H9 (cell line): Measurements from ENCODE around the gene CHN1. TPM values are rescaled to one million over a fixed set of nuclear protein-coding genes. Genes with fewer than 3 reads are reported as not detected.
A peak's percentile ranks its signal among the peaks of the same experiment; 100 is the strongest.

Experiments used
- DNase-seq: peaks from one replicate; pipeline ENCODE4 v3.0.0-alpha.2; 2017
- H2AFZ ChIP-seq: one replicate; pipeline ENCODE4 v1.6.1; 2013; ENCODE audit warnings: mild to moderate bottlenecking, low read length, control low read depth, moderate library complexity
- H2AK5ac ChIP-seq: 2 replicates; pipeline ENCODE4 v1.6.1; 2013; ENCODE audit warnings: low read length, control low read depth, mixed read lengths; ENCODE audit not compliant: insufficient read length
- H2BK120ac ChIP-seq: one replicate; pipeline ENCODE4 v1.6.1; 2013; ENCODE audit warnings: low read depth, mild to moderate bottlenecking, low read length, control low read depth, inconsistent platforms; ENCODE audit not compliant: poor library complexity, severe bottlenecking
- H2BK12ac ChIP-seq: 2 replicates; pipeline ENCODE4 v1.6.1; 2013; ENCODE audit warnings: low read length, control low read depth, mixed read lengths, low read depth; ENCODE audit not compliant: insufficient read length
- H2BK15ac ChIP-seq: 2 replicates; pipeline ENCODE4 v1.6.1; 2013; ENCODE audit warnings: low read depth, low read length, control low read depth
- H2BK20ac ChIP-seq: one replicate; pipeline ENCODE4 v1.6.1; 2013; ENCODE audit warnings: low read depth, mild to moderate bottlenecking, low read length, control low read depth, inconsistent platforms; ENCODE audit not compliant: poor library complexity, severe bottlenecking
- H2BK5ac ChIP-seq: 2 replicates; pipeline ENCODE4 v1.6.1; 2013; ENCODE audit warnings: low read length, control low read depth, mixed read lengths; ENCODE audit not compliant: insufficient read length
- H3K14ac ChIP-seq: 2 replicates; pipeline ENCODE4 v1.6.1; 2013; ENCODE audit warnings: low read length, control low read depth; ENCODE audit not compliant: insufficient read depth
- H3K18ac ChIP-seq: 2 replicates; pipeline ENCODE4 v1.6.1; 2013; ENCODE audit warnings: low read depth, mild to moderate bottlenecking, mixed read lengths, low read length, control low read depth; ENCODE audit not compliant: insufficient read length
- H3K23ac ChIP-seq: 2 replicates; pipeline ENCODE4 v1.6.1; 2013; ENCODE audit warnings: low read length, control low read depth, mixed read lengths, low read depth; ENCODE audit not compliant: insufficient read length
- H3K23me2 ChIP-seq: 2 replicates; pipeline ENCODE4 v1.6.1; 2013; ENCODE audit warnings: low read depth, mild to moderate bottlenecking, mixed read lengths, low read length, control low read depth; ENCODE audit not compliant: insufficient read length, poor library complexity, severe bottlenecking
- H3K27ac ChIP-seq: 2 replicates; pipeline ENCODE4 v1.5.1; 2013; ENCODE audit warnings: low read length, control low read depth, mixed read lengths, low read depth; ENCODE audit not compliant: insufficient read length
- H3K27me3 ChIP-seq: 2 replicates; pipeline ENCODE4 v1.6.1; 2013; ENCODE audit warnings: low read length, control low read depth, inconsistent platforms; ENCODE audit not compliant: insufficient read depth
- H3K4ac ChIP-seq: 2 replicates; pipeline ENCODE4 v1.6.1; 2013; ENCODE audit warnings: low read depth, mild to moderate bottlenecking, control low read depth, inconsistent platforms, low read length, moderate library complexity
- H3K4me1 ChIP-seq: 2 replicates; pipeline ENCODE4 v1.6.1; 2013; ENCODE audit warnings: low read length, control low read depth, inconsistent platforms; ENCODE audit not compliant: insufficient read depth
- H3K4me2 ChIP-seq: 2 replicates; pipeline ENCODE4 v1.6.1; 2013; ENCODE audit warnings: low read length, control low read depth, mixed read lengths; ENCODE audit not compliant: insufficient read length, insufficient read depth
- H3K56ac ChIP-seq: 2 replicates; pipeline ENCODE4 v1.6.1; 2013; ENCODE audit warnings: low read depth, mild to moderate bottlenecking, mixed read lengths, low read length, control low read depth; ENCODE audit not compliant: insufficient read length
- H3K79me1 ChIP-seq: 2 replicates; pipeline ENCODE4 v1.6.1; 2013; ENCODE audit warnings: low read depth, mild to moderate bottlenecking, moderate library complexity, low read length, control low read depth, inconsistent platforms; ENCODE audit not compliant: insufficient read depth, poor library complexity, severe bottlenecking
- H3K79me2 ChIP-seq: 2 replicates; pipeline ENCODE4 v1.6.1; 2013; ENCODE audit warnings: low read length, control low read depth, inconsistent platforms; ENCODE audit not compliant: insufficient read depth
- H3K9ac ChIP-seq: 2 replicates; pipeline ENCODE4 v1.6.1; 2013; ENCODE audit warnings: low read length, control low read depth, mixed read lengths; ENCODE audit not compliant: insufficient read length; ENCODE audit errors: extremely low read depth
- H3K9me3 ChIP-seq: one replicate; pipeline ENCODE4 v1.6.1; 2013; ENCODE audit warnings: low read depth, low read length, inconsistent platforms; ENCODE audit not compliant: control insufficient read depth
- H3T11ph ChIP-seq: one replicate; pipeline ENCODE4 v1.6.1; 2013; ENCODE audit warnings: mild to moderate bottlenecking, low read length, control low read depth, inconsistent platforms
- H4K20me1 ChIP-seq: one replicate; pipeline ENCODE4 v1.6.1; 2013; ENCODE audit not compliant: control insufficient read depth, insufficient read length, insufficient read depth
- H4K5ac ChIP-seq: 2 replicates; pipeline ENCODE4 v1.6.1; 2013; ENCODE audit warnings: low read depth, mild to moderate bottlenecking, mixed read lengths, low read length, control low read depth; ENCODE audit not compliant: insufficient read length
- H4K8ac ChIP-seq: replicated peaks from 2 replicates; pipeline ENCODE4 v1.6.1; 2013; ENCODE audit warnings: low read length, control low read depth, mixed read lengths, low read depth; ENCODE audit not compliant: insufficient read length
- H4K91ac ChIP-seq: 2 replicates; pipeline ENCODE4 v1.6.1; 2013; ENCODE audit warnings: low read depth, mild to moderate bottlenecking, moderate library complexity, mixed read lengths, low read length, control low read depth; ENCODE audit not compliant: insufficient read length
- H3K27ac Mint-ChIP-seq, 3 experiments: 2 replicates in 2 of 3; 3 replicates in 1 of 3; pipeline ENCODE4 v1.8.0; 2020 to 2021; ENCODE audit warnings: mixed read lengths in 3 of 3, mild to moderate bottlenecking in 1 of 3, moderate library complexity in 1 of 3
- H3K27me3 Mint-ChIP-seq: 2 replicates; pipeline ENCODE4 v1.8.0; 2021; ENCODE audit warnings: low read depth, mild to moderate bottlenecking, moderate library complexity, mixed read lengths
- H3K36me3 Mint-ChIP-seq, 3 experiments: 2 replicates in 2 of 3; 3 replicates in 1 of 3; pipeline ENCODE4 v1.8.0; 2020 to 2021; ENCODE audit warnings: low read depth in 3 of 3, mixed read lengths in 3 of 3; ENCODE audit not compliant: insufficient read depth in 1 of 3
- H3K4me1 Mint-ChIP-seq, 2 experiments: 2 replicates each; pipeline ENCODE4 v1.8.0; 2020; ENCODE audit warnings: mixed read lengths in 2 of 2
- H3K4me3 Mint-ChIP-seq, 2 experiments: 2 replicates in 1 of 2; 3 replicates in 1 of 2; pipeline ENCODE4 v1.8.0; 2020 to 2021; ENCODE audit warnings: mild to moderate bottlenecking in 2 of 2, mixed read lengths in 2 of 2, moderate library complexity in 1 of 2
- H3K9me3 Mint-ChIP-seq, 2 experiments: 2 replicates in 1 of 2; 3 replicates in 1 of 2; pipeline ENCODE4 v1.8.0; 2020; ENCODE audit warnings: mild to moderate bottlenecking in 2 of 2, mixed read lengths in 2 of 2, moderate library complexity in 1 of 2
- CTCF ChIP-seq: fragments of 200-600 bp; sonication (generic); conservative IDR thresholded peaks from 3 replicates; pipeline ENCODE4 v1.8.0; 2021; ENCODE audit warnings: antibody characterized with exemption, mild to moderate bottlenecking
- total RNA-seq: library from RNA; stranded (reverse); gene quantifications from 2 replicates; pipeline ENCODE4 v1.2.1, GENCODE V29; 2021

The CHN1 gene
- total RNA-seq, 1 experiment from 2014 or later: 33.9 TPM

- peak; percentile 60 for DNase-seq
- no peak overlapping the region for H2AK5ac ChIP-seq
- no peak overlapping the region for H3K9ac ChIP-seq
- H3K4me2 ChIP-seq: peak overlapping the region; percentile 34
- H3K18ac ChIP-seq: no peak overlapping the region
- Mint-ChIP-seq H3K9me3 (no peaks in the 10 kb centered on the region), H3K27me3 (no peaks in the 10 kb centered on the region), H3K4me1 (peaks cover 61 to 73% of the 10 kb centered on the region in 2 experiments), H3K36me3 (peaks cover 11 to 32% (median 32%) of the 10 kb centered on the region in 3 experiments), H3K4me3 (peak overlapping the region in 1 of 2 experiments; percentile 0; a peak in 1 of 5 replicates), H3K27ac (peak overlapping the region; percentile 56 to 96 (median 74))
- no peak overlapping the region for H3K14ac ChIP-seq
- H3K23me2 ChIP-seq: no peaks in the 10 kb centered on the region
- H4K20me1 ChIP-seq: no peaks in the 10 kb centered on the region
- no peak overlapping the region for H2AFZ ChIP-seq
- no peak overlapping the region for H2BK5ac ChIP-seq
- H3K27me3 ChIP-seq: no peaks in the 10 kb centered on the region
- no peaks in the 10 kb centered on the region for H3K79me2 ChIP-seq
- TF ChIP-seq CTCF: no peak
- no peak overlapping the region for H2BK12ac ChIP-seq
- H3K9me3 ChIP-seq: no peaks in the 10 kb centered on the region
- H2BK15ac ChIP-seq: no peak overlapping the region
- peaks cover 19% of the 10 kb centered on the region; the same call in 1 of the 2 replicates for H3K4me1 ChIP-seq
- H2BK120ac ChIP-seq: no peak overlapping the region
- no peak overlapping the region for H3K23ac ChIP-seq
- H3T11ph ChIP-seq: no peak overlapping the region
- no peak overlapping the region for H4K5ac ChIP-seq
- no peaks in the 10 kb centered on the region for H3K79me1 ChIP-seq
- H4K8ac ChIP-seq: no peak overlapping the region
- H3K56ac ChIP-seq: no peak overlapping the region
- H2BK20ac ChIP-seq: no peak overlapping the region
- no peak overlapping the region for H3K4ac ChIP-seq
- peak overlapping the region; percentile 31 for H3K27ac ChIP-seq
- no peak overlapping the region for H4K91ac ChIP-seq
These were observed 208.8 kb downstream of the CHN1 start for GRCh38 chr2:174796319-174796771.
